Endothelial cell (in vitro differentiated cells): ENCODE measurements around the gene ARMC9. TPM values are rescaled to one million over a fixed set of nuclear protein-coding genes. Genes with fewer than 3 reads are reported as not detected.

ENCODE experiments used
- DNase-seq: peaks from one replicate; pipeline ENCODE4 v3.0.0; 2021; ENCODE audit warnings: low spot score
- H3K27ac Mint-ChIP-seq: one replicate; pipeline ENCODE4 v1.8.0; 2021; ENCODE audit warnings: mixed read lengths, inconsistent platforms; ENCODE audit not compliant: unreplicated experiment
- H3K27me3 Mint-ChIP-seq: one replicate; pipeline ENCODE4 v1.8.0; 2021; ENCODE audit warnings: mild to moderate bottlenecking, moderate library complexity, mixed read lengths, inconsistent platforms; ENCODE audit not compliant: unreplicated experiment
- H3K36me3 Mint-ChIP-seq: one replicate; pipeline ENCODE4 v1.8.0; 2021; ENCODE audit warnings: mild to moderate bottlenecking, low read depth, mixed read lengths, inconsistent platforms; ENCODE audit not compliant: unreplicated experiment
- H3K4me1 Mint-ChIP-seq: one replicate; pipeline ENCODE4 v1.8.0; 2021; ENCODE audit warnings: mild to moderate bottlenecking, mixed read lengths, inconsistent platforms; ENCODE audit not compliant: unreplicated experiment
- H3K4me3 Mint-ChIP-seq: one replicate; pipeline ENCODE4 v1.8.0; 2021; ENCODE audit warnings: mild to moderate bottlenecking, mixed read lengths, inconsistent platforms; ENCODE audit not compliant: unreplicated experiment
- H3K9me3 Mint-ChIP-seq: one replicate; pipeline ENCODE4 v1.8.0; 2021; ENCODE audit warnings: mixed read lengths, inconsistent platforms; ENCODE audit not compliant: unreplicated experiment
- total RNA-seq: library from RNA; stranded (reverse); fragmentation: NEBNext Ultra II Directional; extraction: Animal tissue kit (Norgen Biotek cat#: 25700); gene quantifications from one replicate; pipeline ENCODE4 v1.2.1, GENCODE V29; 2021; ENCODE audit not compliant: unreplicated experiment
- TF ChIP-seq, protein P1 (sequence below): fragments of 200-600 bp; sonication (generic); IDR thresholded peaks from one replicate; pipeline ENCODE4 v1.5.0; 2021; ENCODE audit warnings: antibody characterized with exemption; ENCODE audit not compliant: unreplicated experiment

Gene ARMC9
- total RNA-seq, 1 donor from 2014 or later = 18.3 TPM

- peaks cover 5% of the 10 kb centered on the region for H3K4me1 Mint-ChIP-seq
- no peaks in the 10 kb centered on the region for H3K27me3 Mint-ChIP-seq
- no peak overlapping the region for H3K27ac Mint-ChIP-seq
- TF ChIP-seq, protein P1, sequence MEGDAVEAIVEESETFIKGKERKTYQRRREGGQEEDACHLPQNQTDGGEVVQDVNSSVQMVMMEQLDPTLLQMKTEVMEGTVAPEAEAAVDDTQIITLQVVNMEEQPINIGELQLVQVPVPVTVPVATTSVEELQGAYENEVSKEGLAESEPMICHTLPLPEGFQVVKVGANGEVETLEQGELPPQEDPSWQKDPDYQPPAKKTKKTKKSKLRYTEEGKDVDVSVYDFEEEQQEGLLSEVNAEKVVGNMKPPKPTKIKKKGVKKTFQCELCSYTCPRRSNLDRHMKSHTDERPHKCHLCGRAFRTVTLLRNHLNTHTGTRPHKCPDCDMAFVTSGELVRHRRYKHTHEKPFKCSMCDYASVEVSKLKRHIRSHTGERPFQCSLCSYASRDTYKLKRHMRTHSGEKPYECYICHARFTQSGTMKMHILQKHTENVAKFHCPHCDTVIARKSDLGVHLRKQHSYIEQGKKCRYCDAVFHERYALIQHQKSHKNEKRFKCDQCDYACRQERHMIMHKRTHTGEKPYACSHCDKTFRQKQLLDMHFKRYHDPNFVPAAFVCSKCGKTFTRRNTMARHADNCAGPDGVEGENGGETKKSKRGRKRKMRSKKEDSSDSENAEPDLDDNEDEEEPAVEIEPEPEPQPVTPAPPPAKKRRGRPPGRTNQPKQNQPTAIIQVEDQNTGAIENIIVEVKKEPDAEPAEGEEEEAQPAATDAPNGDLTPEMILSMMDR = no peak
- no peak for DNase-seq
- H3K36me3 Mint-ChIP-seq = peaks cover 25% of the 10 kb centered on the region
- H3K9me3 Mint-ChIP-seq = no peaks in the 10 kb centered on the region
- H3K4me3 Mint-ChIP-seq = no peak overlapping the region
These were observed 117.5 kb downstream of the ARMC9 start for GRCh38 chr2:231315896-231316295.

DNA sequence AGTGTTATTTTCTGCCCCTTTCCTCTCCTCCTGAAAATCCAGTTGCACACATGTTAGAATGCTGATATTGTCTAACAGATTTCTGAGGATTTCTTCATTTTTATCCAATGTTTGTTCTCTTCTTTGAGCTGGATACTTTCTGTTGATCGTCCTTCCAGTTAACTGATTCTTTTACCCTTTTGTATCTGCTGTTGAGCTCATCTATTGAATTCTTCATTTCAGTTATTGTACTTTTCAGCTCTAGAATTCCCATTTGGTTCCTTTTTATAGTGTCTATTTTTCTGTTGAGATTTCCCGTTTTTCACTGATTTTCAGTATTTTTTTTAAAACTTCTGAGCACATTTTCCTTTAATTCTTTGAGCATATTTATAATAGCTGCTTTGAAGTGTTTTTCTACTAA lies 119.1 kb downstream of the ARMC9 start:
- Mint-ChIP-seq H3K4me3 (no peak overlapping the region), H3K4me1 (peaks cover 5% of the 10 kb centered on the region), H3K9me3 (no peaks in the 10 kb centered on the region), H3K36me3 (peaks cover 33% of the 10 kb centered on the region), H3K27ac (no peak overlapping the region), H3K27me3 (no peaks in the 10 kb centered on the region)
- no peak for DNase-seq
- TF ChIP-seq, protein P1 = no peak

GRCh38 chr2:231318436-231318835 lies 120.0 kb downstream of the ARMC9 start:
- peaks cover 33% of the 10 kb centered on the region for H3K36me3 Mint-ChIP-seq
- peaks cover 5% of the 10 kb centered on the region for H3K4me1 Mint-ChIP-seq
- no peak overlapping the region for H3K27ac Mint-ChIP-seq
- H3K4me3 Mint-ChIP-seq = no peak overlapping the region
- H3K27me3 Mint-ChIP-seq = no peaks in the 10 kb centered on the region
- no peaks in the 10 kb centered on the region for H3K9me3 Mint-ChIP-seq
- no peak for DNase-seq
- TF ChIP-seq, protein P1 = no peak

DNA sequence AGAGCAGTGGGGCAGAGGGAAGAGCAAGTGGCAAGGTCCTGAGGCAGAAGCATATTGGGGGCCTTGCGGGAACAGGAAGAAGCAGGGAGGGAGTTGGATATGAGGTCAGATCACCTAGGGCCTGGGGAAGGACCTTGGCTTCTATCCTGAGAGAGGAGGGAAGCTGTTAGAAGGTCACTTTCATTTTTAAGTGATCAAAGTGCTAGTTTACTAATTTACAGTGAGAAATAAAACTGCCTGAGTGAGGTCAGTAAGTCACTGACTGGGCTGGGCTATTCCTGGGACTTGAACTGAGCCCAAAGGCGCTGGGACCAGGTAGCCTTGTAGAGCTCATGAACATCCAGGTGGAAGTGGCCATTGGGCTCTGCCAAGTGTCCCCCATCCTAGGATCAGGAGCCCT lies 120.5 kb downstream of the ARMC9 start:
- H3K27me3 Mint-ChIP-seq = no peaks in the 10 kb centered on the region
- H3K4me1 Mint-ChIP-seq = peaks cover 5% of the 10 kb centered on the region
- no peak for DNase-seq
- no peak overlapping the region for H3K4me3 Mint-ChIP-seq
- no peaks in the 10 kb centered on the region for H3K9me3 Mint-ChIP-seq
- TF ChIP-seq, protein P1 = no peak
- H3K36me3 Mint-ChIP-seq = peaks cover 33% of the 10 kb centered on the region
- no peak overlapping the region for H3K27ac Mint-ChIP-seq

DNA sequence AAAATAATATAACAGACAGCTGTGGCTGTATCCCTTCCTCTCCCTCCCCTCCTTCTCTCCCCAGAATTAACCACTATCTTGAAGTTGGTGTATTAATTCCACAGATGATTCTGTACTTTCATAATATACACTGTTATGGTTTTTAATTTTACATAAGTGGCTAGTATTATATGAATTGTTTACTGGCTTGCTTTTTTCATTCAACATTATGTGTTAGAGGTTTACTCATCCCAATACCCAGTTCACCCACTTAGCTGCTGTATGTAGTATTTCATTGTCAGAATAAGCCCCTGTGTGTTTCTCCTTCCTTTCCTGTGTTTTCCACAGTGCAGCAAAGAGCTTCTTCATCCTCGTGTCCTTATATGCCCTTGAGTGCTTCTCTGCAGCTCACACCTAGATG lies 121.4 kb downstream of the ARMC9 start:
- Mint-ChIP-seq H3K4me3 (no peak overlapping the region), H3K4me1 (peaks cover 5% of the 10 kb centered on the region), H3K27ac (no peak overlapping the region), H3K9me3 (no peaks in the 10 kb centered on the region), H3K36me3 (peaks cover 27% of the 10 kb centered on the region), H3K27me3 (no peaks in the 10 kb centered on the region)
- no peak for DNase-seq
- TF ChIP-seq, protein P1 = no peak
